CD4-positive, alpha-beta T cell treated with Interferon alpha-2 for 1 hour (primary cell): ENCODE results near the gene GATAD1.
"Not testable (repeated sequence)": the region's sequence is repeated elsewhere in the genome, so short reads cannot be mapped to it uniquely, and the experiment has no call there.

ENCODE experiments used
- DNase-seq, 2 donors: peaks; one replicate each; pipeline ENCODE4 v3.0.0-alpha.2; 2020 to 2022

The GATAD1 gene, protein sequence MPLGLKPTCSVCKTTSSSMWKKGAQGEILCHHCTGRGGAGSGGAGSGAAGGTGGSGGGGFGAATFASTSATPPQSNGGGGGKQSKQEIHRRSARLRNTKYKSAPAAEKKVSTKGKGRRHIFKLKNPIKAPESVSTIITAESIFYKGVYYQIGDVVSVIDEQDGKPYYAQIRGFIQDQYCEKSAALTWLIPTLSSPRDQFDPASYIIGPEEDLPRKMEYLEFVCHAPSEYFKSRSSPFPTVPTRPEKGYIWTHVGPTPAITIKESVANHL

DNA sequence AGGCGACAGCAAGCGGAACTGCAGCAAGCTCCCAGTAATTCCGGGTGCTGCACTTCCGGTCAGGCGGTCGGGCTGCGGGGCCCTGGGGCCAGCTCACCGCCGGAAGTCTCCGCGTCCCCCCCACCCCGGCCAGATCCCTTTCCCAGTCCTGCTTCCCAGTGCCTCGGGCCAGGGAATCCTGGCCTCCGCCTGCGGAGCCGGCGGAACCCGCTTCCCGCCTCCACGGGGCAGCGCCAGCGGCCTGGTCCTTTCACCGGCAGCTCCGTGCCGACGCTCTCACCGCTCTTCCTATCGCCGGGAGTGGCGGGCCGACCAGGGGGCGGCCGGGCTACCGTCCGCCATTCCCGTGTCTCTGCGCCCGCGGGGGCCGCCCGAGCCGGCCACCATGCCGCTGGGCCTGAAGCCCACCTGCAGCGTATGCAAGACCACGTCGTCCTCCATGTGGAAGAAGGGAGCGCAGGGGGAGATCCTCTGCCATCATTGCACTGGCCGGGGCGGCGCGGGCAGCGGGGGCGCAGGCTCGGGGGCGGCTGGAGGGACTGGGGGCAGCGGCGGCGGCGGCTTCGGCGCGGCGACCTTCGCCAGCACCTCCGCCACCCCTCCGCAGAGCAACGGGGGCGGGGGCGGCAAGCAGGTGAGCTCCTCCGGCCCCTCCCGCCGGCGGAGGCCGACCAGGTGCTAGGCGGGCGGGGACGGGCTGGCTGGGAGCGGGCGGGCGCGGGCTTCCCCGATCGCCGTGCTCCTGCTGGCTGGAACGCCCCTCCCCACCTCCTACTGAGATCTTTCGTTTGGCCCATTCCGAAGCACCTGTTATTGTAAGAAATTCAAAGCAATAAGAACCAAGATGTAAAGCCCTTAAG, at the start of gene GATAD1:
Gene GATAD1 (plus strand): TSS at position 138 of the 860 bp plus-strand sequence. CDS start 248 bp downstream, at position 386.
- DNase-seq: peak; percentile 85 to 89

DNA sequence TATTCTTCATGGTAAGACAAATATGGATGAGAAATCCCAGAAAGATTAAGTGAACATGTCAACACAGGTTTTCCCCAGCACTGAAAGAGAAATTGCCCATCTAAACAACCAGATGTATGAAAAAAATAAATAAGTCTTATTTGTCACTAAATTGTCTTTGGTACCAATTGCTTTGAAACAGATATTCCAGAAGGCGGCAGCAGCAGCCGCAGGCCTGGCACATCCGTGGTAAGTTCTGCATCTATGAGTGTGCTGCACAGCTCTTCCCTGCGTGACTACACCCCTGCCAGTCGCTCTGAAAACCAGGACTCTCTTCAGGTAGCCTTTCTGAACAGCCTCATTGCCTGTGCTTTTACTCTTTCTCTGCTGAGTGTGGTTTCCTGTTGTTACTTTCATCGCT, 49.7 kb upstream of the GATAD1 start:
- no peak for DNase-seq

DNA sequence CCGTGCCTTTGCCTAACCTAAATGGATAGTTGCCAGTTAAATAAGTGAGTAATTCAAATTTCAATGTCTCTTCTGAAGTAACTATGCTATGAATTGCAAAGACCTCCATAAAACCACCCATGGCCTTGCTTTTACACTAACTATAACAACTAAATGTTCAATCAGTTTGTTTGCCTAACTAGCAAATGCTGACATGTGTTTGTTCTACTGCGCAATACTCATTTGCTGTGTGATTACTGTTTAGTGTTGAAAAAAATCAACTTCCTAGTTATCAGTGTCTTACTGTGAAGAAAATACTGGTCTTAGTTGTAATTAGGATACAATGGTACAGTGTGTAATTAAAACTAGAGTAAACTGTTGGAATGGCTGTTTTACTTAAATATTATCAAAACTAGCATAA, 47.3 kb upstream of the GATAD1 start:
- no peak for DNase-seq

DNA sequence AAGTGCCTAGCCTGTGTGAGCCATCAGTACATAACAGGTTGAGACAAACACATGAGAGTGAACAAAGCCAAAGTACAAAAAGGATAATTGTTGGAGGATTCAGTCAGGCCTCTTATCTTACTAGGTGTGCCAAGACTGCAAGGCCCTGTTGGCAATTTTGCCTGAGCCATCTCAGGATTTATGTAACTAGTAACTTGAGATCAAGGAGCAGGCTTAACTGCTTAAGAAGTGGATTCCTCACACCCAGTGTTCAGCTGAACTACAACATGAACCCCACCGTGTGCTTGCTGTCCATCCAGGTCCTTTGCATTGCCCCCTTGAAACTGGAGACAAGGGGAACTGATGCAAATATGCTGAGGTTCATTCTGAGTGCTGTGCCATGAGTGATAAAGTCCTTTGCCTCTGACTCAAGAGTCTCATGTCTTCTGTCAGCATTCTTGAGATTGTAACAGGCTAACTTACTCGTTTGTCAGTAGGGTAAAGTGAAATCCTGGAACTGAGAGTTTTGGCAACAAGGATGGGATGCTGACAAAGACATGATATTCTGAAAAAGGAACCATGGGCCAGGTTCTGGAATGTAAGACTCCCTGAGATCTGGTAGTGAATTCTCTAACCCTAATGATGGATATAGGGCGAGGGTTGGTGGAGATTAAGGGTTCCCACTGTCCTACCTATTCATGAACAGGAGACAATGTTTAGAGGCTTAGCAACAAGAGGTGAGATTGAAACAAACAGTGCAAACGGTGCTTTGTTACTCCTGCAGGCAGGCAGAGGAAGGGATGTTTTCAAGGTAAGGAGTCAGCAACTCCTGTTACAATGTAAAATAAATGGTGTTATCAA, 44.1 kb upstream of the GATAD1 start:
- no peak for DNase-seq

DNA sequence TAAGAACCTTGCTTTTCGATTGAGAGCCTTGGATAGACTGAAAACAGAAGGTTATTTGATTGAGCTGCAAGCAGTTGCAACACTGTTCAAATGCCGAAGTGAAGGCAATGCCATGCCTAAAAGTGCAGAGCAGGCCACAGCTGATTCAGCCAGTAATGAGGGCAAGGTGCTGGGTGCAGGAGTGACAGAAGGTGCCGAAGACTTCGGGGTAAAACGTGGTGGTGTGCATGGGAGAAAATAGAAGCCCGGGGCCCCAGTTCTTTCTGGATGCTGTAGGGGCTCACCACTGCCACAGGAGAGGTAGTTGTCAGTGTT, 43.6 kb upstream of the GATAD1 start:
- no peak for DNase-seq

DNA sequence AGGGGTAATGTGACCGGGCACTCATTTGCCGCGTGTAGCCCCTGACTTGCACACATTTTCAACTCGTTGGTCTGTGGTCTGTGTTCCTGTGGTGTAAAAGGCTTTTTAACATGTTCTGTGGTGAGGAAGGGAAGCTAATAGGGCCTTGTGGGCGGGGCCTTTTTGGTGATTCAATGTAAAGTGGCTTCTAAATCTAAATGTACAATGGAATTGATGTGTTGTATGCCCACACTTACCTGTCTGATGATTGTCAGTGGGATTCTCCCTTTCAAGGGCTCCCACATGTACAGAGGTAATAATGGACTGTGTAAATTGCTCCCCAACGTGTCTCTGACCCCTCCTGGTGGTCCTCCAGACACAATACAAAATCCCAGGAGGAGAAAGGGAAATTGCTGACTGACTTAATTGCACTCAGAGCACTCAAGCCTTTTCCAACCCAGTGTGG, 43.1 kb upstream of the GATAD1 start:
- peak in 1 of 2 donors; percentile 41 for DNase-seq

DNA sequence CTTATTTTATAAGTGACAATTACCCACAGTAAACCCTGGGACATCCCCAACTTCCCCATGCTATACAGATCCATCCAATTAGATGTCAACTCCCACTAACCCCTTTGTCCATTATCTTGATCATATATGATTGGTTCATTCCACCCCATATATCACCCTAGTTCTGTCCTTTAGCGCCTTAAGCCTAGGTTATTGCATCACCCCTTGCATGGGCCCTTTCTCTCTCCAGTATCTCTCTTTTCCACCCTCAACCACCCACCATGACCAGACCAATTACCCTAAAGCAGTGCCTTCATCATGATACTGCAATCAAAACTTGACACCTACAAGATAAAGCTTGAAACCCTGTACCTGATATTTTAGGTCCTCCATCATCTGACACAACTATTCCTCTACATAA, 37.9 kb upstream of the GATAD1 start:
- no peak for DNase-seq

DNA sequence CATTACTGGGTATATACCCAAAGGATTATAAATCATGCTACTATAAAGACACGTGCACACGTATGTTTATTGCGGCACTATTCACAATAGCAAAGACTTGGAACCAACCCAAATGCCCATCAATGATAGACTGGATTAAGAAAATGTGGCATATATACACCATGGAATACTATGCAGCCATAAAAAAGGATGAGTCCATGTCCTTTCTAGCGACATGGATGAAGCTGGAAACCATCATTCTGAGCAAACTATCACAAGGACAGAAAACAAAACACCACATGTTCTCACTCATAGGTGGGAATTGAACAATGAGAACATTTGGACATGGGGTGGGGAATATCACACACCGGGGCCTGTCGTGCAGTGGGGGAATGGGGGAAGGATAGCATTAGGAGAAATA, 37.1 kb upstream of the GATAD1 start:
- DNase-seq: not testable (repeated sequence)

DNA sequence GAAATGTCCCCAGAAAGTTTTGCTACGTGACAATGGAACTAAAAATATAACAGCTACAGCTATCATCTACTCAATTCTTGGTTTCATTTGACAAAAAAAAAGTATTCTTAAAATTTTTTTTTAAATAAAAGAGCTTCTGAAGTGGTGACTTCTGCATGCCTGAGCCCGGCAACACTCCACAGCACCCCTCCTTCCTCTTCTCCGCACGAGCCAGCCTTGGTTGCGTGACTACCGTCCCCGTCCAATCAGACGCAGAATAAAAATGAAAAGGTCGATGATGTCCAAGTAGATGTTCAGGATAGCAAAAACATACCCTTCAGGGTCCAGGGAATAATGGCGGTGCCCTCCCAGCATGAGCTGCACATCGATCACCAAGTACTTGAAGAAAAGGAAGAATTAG, 34.5 kb upstream of the GATAD1 start:
- no peak for DNase-seq

DNA sequence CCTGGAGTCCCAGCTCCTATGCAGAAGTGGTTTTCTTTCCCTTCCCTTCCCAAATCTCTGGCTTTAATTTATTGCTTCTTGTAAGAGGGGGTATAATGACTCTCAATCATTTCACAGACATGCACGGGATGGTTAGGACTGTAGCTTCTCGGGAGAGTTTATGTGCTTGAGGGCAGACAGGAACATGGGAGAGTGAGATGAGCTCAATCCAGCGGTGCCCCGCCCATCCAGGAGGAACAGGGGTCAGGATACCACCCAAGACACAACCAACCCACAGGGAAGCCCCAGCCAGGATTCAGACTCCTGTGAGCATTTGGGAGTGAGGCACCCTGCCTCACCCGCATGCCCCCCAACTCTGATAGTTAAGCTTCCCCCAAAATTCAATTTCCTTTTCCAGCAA, 33.7 kb upstream of the GATAD1 start:
- DNase-seq: no peak

DNA sequence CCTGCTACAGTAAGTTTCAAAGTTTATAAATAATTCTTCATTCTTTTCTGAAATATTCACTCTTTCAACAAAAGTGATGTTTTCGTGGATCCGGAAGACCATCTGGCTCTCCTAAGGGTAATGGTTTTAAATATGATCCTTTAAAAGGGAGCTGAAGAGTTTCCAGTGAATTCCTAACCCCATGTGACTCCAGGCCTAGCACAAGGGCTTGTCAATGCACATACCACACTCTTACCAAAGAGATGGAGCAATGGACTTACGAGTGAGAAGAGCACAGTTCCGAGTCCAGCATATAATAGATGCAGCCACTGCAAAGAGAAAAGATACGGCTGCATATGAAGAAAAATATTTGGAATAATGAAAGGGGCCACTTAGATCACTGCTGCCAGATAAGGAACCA, 32.1 kb upstream of the GATAD1 start:
- DNase-seq: no peak

DNA sequence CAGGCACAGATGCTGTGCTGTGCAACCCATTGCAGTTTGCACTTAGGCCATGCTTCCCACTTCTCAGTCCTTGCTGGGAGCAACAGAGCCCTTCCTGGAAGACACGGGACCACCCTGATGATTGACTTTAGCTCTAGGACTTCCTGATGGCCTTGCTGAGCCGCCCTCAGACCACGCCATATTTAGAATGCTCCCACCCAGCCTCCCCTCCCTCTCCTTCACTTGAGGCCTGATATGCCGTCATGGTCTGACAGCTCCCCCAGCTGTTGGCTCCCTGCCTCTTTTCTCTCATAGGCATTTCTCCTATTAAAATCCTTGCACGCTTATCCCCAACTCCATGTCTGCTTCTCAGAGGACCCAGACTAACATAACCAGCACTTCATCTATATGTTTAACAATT, 29.4 kb upstream of the GATAD1 start:
- no peak for DNase-seq

DNA sequence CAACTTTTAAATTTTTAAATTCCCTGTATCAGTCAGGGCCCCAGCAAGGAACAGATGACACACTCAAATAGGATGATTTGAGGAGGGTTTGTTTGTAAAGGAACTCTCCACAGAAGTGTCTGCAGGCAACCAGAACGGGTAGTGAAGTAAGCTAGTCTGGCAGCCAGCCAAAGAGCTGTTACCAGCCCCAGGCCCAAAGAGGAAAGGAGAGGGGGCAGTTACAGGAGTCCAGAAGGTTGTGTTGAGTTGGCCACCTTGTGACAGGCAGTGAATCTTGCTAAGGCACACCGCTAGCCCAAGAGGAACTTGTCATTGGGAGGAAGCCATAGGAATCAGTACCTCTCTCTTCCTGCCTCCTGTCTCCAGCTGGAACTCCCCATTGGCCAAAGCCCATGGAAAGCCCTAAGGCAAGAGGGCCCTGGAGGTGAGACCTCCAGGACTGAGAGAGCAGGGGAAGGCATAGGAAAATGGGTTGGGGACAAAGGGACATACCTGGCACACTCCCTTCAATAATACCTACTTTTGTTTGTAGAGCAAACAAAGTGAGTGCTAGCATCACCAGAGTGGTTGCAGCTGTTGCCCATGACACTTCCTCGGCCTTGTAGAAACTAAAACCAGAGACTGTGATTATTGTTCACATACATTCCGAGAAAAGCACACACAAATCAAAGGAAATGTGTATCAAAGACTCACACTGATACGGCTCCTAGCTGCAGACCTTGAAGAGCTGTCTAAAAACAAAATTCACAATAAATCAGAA, 25.4 kb upstream of the GATAD1 start:
- DNase-seq: no peak

DNA sequence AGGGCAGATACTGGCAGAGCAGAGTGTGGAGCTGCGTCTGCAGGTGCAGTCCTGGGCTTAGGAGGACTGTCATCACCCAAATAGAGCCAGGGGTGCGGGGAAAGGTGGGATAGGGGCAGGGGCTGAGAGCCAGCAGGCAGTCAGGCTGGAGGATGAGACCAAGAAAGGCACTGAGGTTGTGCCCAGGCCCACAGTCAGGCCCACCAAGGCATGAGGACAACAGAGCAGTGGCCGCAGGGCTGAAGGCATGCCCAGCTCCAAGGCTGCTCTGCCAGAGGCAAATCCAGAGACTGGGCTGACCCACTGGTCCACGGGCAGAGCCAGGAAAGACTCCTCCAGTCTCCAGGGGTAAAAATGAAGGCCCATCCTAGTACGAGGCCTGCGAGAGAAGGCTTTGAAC, 24.4 kb upstream of the GATAD1 start:
- DNase-seq: no peak

DNA sequence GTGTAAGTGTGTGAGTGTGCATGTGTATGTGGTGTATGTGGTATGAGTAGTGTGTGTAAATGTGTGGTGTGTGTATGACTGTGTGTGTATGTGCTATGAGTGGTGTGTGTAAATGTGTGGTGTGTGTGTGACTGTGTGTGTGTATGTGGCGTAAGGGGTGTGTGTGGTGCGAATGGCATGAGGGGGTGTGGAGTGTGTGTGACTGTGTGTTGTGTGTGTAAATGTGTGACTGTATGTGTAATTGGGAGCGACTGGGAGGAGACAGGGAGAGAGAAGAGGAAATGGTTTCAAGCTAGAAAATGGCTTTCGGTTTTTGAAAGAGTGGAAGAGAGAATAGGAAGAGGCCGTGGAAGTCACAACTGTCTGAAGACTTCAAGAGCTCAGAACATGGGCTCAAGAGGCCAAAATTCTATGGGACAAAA, 23.6 kb upstream of the GATAD1 start:
- no peak for DNase-seq

DNA sequence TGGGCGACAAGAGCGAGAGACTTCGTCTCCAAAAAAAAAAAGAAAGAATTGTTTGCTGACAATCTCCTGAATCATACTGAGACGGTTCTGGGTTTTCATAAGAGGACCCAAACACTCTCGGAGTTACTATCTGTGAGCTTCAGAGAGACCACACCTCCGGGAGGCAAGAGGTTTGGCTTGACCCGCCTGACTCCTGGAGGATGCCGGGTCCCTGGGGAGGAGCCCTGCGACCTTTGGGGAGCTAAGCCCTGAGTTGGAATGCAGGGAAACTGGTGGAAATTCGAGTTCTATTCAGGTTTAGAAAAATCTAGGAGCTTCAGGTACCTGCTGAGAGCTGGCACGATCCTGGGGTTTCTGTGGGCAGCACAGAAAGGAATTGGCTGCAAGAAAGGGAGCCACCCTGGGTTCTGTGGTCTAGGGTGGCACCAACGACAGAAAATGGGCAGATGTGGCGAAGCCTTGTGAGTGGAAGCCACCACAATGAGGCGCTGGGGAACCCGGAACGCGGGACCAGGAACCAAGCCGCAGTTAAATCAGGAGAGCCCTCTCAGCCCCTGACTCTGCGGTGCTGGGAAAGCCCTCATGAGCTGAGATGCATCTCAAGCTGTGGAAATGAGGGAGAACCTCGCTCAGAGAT, 21.9 kb upstream of the GATAD1 start:
- no peak for DNase-seq

DNA sequence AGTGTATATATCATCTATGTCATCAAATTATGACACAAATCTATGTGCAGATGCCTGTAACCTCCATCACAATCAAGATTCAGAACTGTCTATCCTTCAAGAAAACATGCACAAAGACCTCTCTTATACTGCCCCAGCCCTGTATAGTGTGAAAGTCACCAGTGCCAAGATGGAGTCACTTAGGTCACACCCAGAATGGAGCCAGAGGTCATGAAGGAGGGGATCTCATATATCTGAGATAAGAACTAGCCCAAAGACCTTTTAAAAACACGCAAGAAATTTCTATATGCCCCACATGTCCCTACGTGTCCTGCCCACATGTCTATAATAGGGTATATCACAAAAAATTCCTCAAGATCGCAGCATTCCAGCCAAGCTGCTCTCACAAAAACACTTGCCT, 20.1 kb upstream of the GATAD1 start:
- no peak for DNase-seq

DNA sequence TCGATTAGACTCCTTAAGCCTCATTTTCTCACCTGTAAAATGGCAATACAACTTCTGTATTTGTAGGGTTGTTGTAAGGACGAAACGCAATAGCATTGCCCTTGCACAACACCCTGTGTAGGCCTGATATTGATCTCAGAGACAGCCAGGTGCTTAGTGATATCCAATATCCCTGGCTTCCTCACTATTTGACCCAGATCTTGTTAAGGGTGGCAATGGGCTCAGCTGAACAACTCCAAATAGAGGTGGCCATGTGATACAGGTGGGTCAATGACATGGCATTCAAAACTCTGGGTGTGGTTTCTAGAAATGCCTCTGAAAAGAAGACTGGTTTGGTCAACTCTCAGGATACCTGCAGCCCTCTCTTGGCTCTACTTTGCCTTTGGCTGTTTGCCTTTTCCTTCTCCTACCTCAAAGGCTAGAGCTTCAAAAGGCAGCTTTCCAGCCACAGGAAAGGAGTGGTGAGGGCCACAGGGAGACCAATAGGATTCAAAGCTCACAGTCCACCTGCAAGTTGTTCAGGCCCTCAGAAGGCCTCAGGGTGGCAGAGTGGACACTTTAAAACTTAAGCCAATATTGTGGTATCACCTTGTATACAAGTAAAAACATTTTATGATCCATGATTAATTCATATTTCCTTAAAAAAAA, 14.9 kb upstream of the GATAD1 start:
- no peak for DNase-seq

DNA sequence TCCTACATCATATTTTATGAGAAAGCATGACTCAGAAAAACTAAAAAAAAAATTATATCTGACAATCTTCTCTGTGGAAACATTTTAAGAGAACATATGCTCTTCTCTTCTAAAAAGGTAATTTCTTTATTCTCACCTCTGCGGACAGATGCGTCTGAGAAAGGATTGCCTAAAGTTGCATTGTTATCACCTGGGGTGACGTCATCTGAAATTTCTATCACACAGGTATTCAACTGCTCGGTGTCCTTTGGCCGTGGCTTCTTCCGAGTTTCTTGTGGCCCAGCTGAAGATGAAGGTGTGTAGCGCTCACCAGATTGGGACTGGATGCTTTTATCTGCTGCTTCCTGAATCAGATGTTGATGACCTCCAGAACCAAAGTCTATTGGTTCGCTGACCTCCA, 14.3 kb upstream of the GATAD1 start:
- DNase-seq: no peak

DNA sequence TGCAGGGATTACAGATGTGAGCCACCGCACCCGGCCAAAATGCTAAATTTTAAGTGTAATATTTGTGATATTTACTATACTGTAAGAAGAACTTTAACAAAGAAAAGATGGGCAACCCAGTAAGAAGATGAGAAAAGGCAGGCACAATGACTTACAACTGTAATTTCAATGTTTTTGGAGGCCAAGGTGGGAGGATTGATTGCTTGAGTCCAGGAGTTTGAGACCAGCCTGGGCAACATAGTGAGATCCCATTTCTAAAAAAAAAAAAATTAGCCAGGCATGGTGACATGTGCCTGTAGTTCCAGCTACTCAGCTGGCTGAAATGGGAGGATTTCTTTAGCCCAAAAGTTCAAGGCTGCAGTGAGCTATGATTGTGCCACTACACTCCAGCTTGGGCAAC, 11.7 kb upstream of the GATAD1 start:
- DNase-seq: no peak

DNA sequence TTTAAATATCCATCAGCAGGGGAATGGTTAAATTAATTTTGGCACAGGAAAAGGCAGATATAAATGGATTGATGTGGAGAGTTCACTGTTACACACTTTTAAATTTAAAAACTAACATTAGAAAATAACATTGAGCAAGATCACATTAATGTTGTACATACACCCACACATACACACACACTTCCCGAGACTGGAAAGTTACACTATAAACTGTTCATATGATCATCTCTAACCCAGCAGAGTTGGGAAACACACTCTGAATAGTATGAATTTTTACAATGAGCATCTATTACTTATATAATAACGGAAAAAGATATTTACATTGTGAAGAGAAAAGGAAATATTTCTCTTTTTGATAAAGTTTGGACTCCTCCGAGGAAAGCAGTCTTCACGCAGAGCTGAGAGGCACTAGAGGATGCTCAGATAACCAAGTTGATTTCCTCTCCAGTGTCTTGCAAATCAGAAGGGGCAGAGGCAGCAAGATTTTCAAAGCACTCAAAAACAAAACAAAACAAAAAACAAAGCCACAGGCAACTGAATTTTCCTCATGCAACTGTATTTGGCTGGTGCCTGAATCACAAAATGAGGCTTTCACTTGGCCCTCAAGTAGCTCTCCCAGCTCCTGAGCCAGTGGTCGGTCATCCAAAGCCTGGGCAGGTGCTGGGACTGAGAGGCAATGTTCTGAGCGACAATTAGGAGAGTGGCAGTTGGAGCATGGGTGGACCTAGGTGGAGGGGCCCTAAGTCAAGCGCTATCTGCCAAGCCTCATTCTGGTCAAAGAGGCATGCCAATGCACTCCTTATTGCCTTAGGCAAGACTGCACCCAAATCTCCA, 10.5 kb upstream of the GATAD1 start:
- no peak for DNase-seq
